ENCODE results near the gene POLRMT. TPM values are rescaled to one million over a fixed set of nuclear protein-coding genes. Genes with fewer than 3 reads are reported as not detected.

Gene POLRMT
- total RNA-seq, 1 experiment from 2014 or later, result 51.4 TPM

DNA sequence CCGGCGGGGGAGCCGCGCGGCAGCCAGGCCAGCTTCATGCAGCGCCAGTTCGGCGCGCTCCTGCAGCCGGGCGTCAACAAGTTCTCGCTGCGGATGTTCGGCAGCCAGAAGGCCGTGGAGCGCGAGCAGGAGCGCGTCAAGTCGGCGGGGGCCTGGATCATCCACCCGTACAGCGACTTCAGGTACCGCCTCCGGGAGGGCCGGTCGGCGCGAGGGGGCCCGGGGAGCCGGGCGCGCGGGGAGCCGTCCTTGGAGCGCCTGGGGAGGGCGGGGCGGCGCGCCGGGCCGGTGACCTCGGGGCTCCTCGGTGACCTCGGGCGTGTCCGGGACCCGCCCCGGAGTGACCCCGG is 43.0 kb downstream of the POLRMT start:
- Mint-ChIP-seq H3K27ac (ENCODE audit: unreplicated experiment) (no peak overlapping the region), H3K9me3 (ENCODE audit: low read depth, unreplicated experiment) (no peaks in the 10 kb centered on the region), H3K36me3 (ENCODE audit: insufficient read depth, unreplicated experiment) (peaks cover 14% of the 10 kb centered on the region), H3K27me3 (ENCODE audit: unreplicated experiment) (peaks cover 47% of the 10 kb centered on the region), H3K4me3 (ENCODE audit: low read depth, unreplicated experiment) (no peak overlapping the region), H3K4me1 (ENCODE audit: low read depth, unreplicated experiment) (no peaks in the 10 kb centered on the region)
- TF ChIP-seq CTCF (IDR thresholded peaks at IDR 0.05; ENCODE audit: unreplicated experiment), result no peak
- CTCF ChIA-PET, result no interaction called here
- BruUV-seq (replicated peaks), result no TSS peak
- DNase-seq, result no peak
- intact Hi-C loops (cut with micrococcal nuclease; ENCODE audit: unreplicated experiment), result no loop called here

GRCh38 chr19:589693-590395 is 43.5 kb downstream of the POLRMT start, which contains the start of gene HCN2:
TSS of gene HCN2 (plus strand) at chr19:589881. CDS start at chr19:589946, 65 bp downstream.
- Mint-ChIP-seq H3K4me3 (ENCODE audit: low read depth, unreplicated experiment) (no peak within 1 kb of the TSS), H3K36me3 (ENCODE audit: insufficient read depth, unreplicated experiment) (peaks cover 18% of the 10 kb centered on the region), H3K27me3 (ENCODE audit: unreplicated experiment) (peaks cover 41% of the 10 kb centered on the region), H3K9me3 (ENCODE audit: low read depth, unreplicated experiment) (no peaks in the 10 kb centered on the region), H3K4me1 (ENCODE audit: low read depth, unreplicated experiment) (no peaks in the 10 kb centered on the region), H3K27ac (ENCODE audit: unreplicated experiment) (no peak within 1 kb of the TSS)
- no TSS peak for BruUV-seq (replicated peaks)
- intact Hi-C loops (cut with micrococcal nuclease; ENCODE audit: unreplicated experiment), result no loop called here
- CTCF ChIA-PET, result no interaction called here
- TF ChIP-seq CTCF (IDR thresholded peaks at IDR 0.05; ENCODE audit: unreplicated experiment), result no peak
- no peak for DNase-seq

DNA sequence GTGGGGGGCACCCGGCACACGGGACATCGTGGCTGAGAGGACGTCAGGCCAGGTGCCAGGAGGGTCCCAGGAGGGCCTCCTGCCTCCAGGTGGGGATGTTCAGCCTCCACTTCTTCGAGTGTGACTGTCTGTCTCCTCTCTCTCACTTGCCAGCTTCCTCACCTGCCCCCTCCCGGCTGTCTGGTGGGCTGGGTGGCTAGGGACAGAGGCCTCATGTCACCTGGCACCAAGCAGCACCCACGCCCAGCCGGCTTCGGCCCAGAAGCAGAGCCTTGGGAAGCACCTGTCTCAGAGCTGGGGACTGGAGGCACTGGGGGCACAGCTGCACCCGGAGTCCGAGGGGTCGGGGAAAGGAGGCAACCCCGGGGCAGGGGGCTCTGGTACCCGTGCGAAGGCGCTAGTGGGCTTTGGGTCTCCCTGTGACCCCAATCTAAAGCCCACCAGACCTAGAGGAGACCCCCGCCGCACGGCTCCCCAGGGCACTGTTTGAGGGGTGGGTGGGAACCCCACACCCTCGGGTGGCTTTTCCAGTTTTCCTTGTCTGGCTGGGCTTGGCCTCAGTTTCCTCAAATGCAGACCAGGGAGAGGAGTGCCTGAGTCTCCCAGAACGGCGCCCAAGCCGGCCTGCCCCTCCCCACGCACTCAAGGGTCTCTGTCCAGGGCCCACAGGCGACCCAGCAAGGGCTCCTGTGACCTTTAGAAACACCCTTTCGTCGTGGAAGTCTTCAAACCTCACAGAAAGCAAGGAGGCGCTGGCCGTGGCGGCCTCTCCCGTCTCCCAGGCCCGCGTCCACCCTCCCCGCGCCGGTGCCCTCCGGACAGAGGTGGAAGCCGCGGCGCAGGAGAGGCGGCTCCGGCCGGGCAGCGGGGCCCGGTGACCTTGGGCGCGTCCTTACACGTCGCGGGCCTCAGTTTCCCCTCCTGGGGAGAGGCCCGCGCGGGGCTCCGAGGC is 44.3 kb downstream of the POLRMT start:
- no TSS peak for BruUV-seq (replicated peaks)
- H3K9me3 Mint-ChIP-seq (ENCODE audit: low read depth, unreplicated experiment), result no peaks in the 10 kb centered on the region
- H3K27me3 Mint-ChIP-seq (ENCODE audit: unreplicated experiment), result peaks cover 33% of the 10 kb centered on the region
- H3K4me1 Mint-ChIP-seq (ENCODE audit: low read depth, unreplicated experiment), result no peaks in the 10 kb centered on the region
- H3K4me3 Mint-ChIP-seq (ENCODE audit: low read depth, unreplicated experiment), result no peak overlapping the region
- peaks cover 21% of the 10 kb centered on the region for H3K36me3 Mint-ChIP-seq (ENCODE audit: insufficient read depth, unreplicated experiment)
- H3K27ac Mint-ChIP-seq (ENCODE audit: unreplicated experiment), result no peak overlapping the region
- no peak for TF ChIP-seq CTCF (IDR thresholded peaks at IDR 0.05; ENCODE audit: unreplicated experiment)
- peak; percentile 18 for DNase-seq
- CTCF ChIA-PET, result no interaction called here
- intact Hi-C loops (cut with micrococcal nuclease; ENCODE audit: unreplicated experiment), result no loop called here

GRCh38 chr19:588093-588740 is 45.1 kb downstream of the POLRMT start:
- CTCF ChIA-PET, result no interaction called here
- Mint-ChIP-seq H3K9me3 (ENCODE audit: low read depth, unreplicated experiment) (no peaks in the 10 kb centered on the region), H3K4me1 (ENCODE audit: low read depth, unreplicated experiment) (no peaks in the 10 kb centered on the region), H3K36me3 (ENCODE audit: insufficient read depth, unreplicated experiment) (peaks cover 27% of the 10 kb centered on the region), H3K4me3 (ENCODE audit: low read depth, unreplicated experiment) (no peak overlapping the region), H3K27ac (ENCODE audit: unreplicated experiment) (no peak overlapping the region), H3K27me3 (ENCODE audit: unreplicated experiment) (peaks cover 25% of the 10 kb centered on the region)
- no peak for TF ChIP-seq CTCF (IDR thresholded peaks at IDR 0.05; ENCODE audit: unreplicated experiment)
- intact Hi-C loops (cut with micrococcal nuclease; ENCODE audit: unreplicated experiment), result no loop called here
- peak; percentile 75 for DNase-seq
- no TSS peak for BruUV-seq (replicated peaks)

Data from Calu3 (cell line).